H9 (cell line): ENCODE data around the gene IRS2. TPM values are rescaled to one million over a fixed set of nuclear protein-coding genes. Genes with fewer than 3 reads are reported as not detected.

ENCODE experiments used
- DNase-seq: peaks from one replicate; pipeline ENCODE4 v3.0.0-alpha.2; 2017
- H2AFZ ChIP-seq: one replicate; pipeline ENCODE4 v1.6.1; 2013; ENCODE audit warnings: mild to moderate bottlenecking, low read length, control low read depth, moderate library complexity
- H2AK5ac ChIP-seq: 2 replicates; pipeline ENCODE4 v1.6.1; 2013; ENCODE audit warnings: low read length, control low read depth, mixed read lengths; ENCODE audit not compliant: insufficient read length
- H2BK120ac ChIP-seq: one replicate; pipeline ENCODE4 v1.6.1; 2013; ENCODE audit warnings: low read depth, mild to moderate bottlenecking, low read length, control low read depth, inconsistent platforms; ENCODE audit not compliant: poor library complexity, severe bottlenecking
- H2BK12ac ChIP-seq: 2 replicates; pipeline ENCODE4 v1.6.1; 2013; ENCODE audit warnings: low read length, control low read depth, mixed read lengths, low read depth; ENCODE audit not compliant: insufficient read length
- H2BK15ac ChIP-seq: 2 replicates; pipeline ENCODE4 v1.6.1; 2013; ENCODE audit warnings: low read depth, low read length, control low read depth
- H2BK20ac ChIP-seq: one replicate; pipeline ENCODE4 v1.6.1; 2013; ENCODE audit warnings: low read depth, mild to moderate bottlenecking, low read length, control low read depth, inconsistent platforms; ENCODE audit not compliant: poor library complexity, severe bottlenecking
- H2BK5ac ChIP-seq: 2 replicates; pipeline ENCODE4 v1.6.1; 2013; ENCODE audit warnings: low read length, control low read depth, mixed read lengths; ENCODE audit not compliant: insufficient read length
- H3K14ac ChIP-seq: 2 replicates; pipeline ENCODE4 v1.6.1; 2013; ENCODE audit warnings: low read length, control low read depth; ENCODE audit not compliant: insufficient read depth
- H3K18ac ChIP-seq: 2 replicates; pipeline ENCODE4 v1.6.1; 2013; ENCODE audit warnings: low read depth, mild to moderate bottlenecking, mixed read lengths, low read length, control low read depth; ENCODE audit not compliant: insufficient read length
- H3K23ac ChIP-seq: 2 replicates; pipeline ENCODE4 v1.6.1; 2013; ENCODE audit warnings: low read length, control low read depth, mixed read lengths, low read depth; ENCODE audit not compliant: insufficient read length
- H3K23me2 ChIP-seq: 2 replicates; pipeline ENCODE4 v1.6.1; 2013; ENCODE audit warnings: low read depth, mild to moderate bottlenecking, mixed read lengths, low read length, control low read depth; ENCODE audit not compliant: insufficient read length, poor library complexity, severe bottlenecking
- H3K27ac ChIP-seq: 2 replicates; pipeline ENCODE4 v1.5.1; 2013; ENCODE audit warnings: low read length, control low read depth, mixed read lengths, low read depth; ENCODE audit not compliant: insufficient read length
- H3K27me3 ChIP-seq: 2 replicates; pipeline ENCODE4 v1.6.1; 2013; ENCODE audit warnings: low read length, control low read depth, inconsistent platforms; ENCODE audit not compliant: insufficient read depth
- H3K4ac ChIP-seq: 2 replicates; pipeline ENCODE4 v1.6.1; 2013; ENCODE audit warnings: low read depth, mild to moderate bottlenecking, control low read depth, inconsistent platforms, low read length, moderate library complexity
- H3K4me1 ChIP-seq: 2 replicates; pipeline ENCODE4 v1.6.1; 2013; ENCODE audit warnings: low read length, control low read depth, inconsistent platforms; ENCODE audit not compliant: insufficient read depth
- H3K4me2 ChIP-seq: 2 replicates; pipeline ENCODE4 v1.6.1; 2013; ENCODE audit warnings: low read length, control low read depth, mixed read lengths; ENCODE audit not compliant: insufficient read length, insufficient read depth
- H3K56ac ChIP-seq: 2 replicates; pipeline ENCODE4 v1.6.1; 2013; ENCODE audit warnings: low read depth, mild to moderate bottlenecking, mixed read lengths, low read length, control low read depth; ENCODE audit not compliant: insufficient read length
- H3K79me1 ChIP-seq: 2 replicates; pipeline ENCODE4 v1.6.1; 2013; ENCODE audit warnings: low read depth, mild to moderate bottlenecking, moderate library complexity, low read length, control low read depth, inconsistent platforms; ENCODE audit not compliant: insufficient read depth, poor library complexity, severe bottlenecking
- H3K79me2 ChIP-seq: 2 replicates; pipeline ENCODE4 v1.6.1; 2013; ENCODE audit warnings: low read length, control low read depth, inconsistent platforms; ENCODE audit not compliant: insufficient read depth
- H3K9ac ChIP-seq: 2 replicates; pipeline ENCODE4 v1.6.1; 2013; ENCODE audit warnings: low read length, control low read depth, mixed read lengths; ENCODE audit not compliant: insufficient read length; ENCODE audit errors: extremely low read depth
- H3K9me3 ChIP-seq: one replicate; pipeline ENCODE4 v1.6.1; 2013; ENCODE audit warnings: low read depth, low read length, inconsistent platforms; ENCODE audit not compliant: control insufficient read depth
- H3T11ph ChIP-seq: one replicate; pipeline ENCODE4 v1.6.1; 2013; ENCODE audit warnings: mild to moderate bottlenecking, low read length, control low read depth, inconsistent platforms
- H4K20me1 ChIP-seq: one replicate; pipeline ENCODE4 v1.6.1; 2013; ENCODE audit not compliant: control insufficient read depth, insufficient read length, insufficient read depth
- H4K5ac ChIP-seq: 2 replicates; pipeline ENCODE4 v1.6.1; 2013; ENCODE audit warnings: low read depth, mild to moderate bottlenecking, mixed read lengths, low read length, control low read depth; ENCODE audit not compliant: insufficient read length
- H4K8ac ChIP-seq: replicated peaks from 2 replicates; pipeline ENCODE4 v1.6.1; 2013; ENCODE audit warnings: low read length, control low read depth, mixed read lengths, low read depth; ENCODE audit not compliant: insufficient read length
- H4K91ac ChIP-seq: 2 replicates; pipeline ENCODE4 v1.6.1; 2013; ENCODE audit warnings: low read depth, mild to moderate bottlenecking, moderate library complexity, mixed read lengths, low read length, control low read depth; ENCODE audit not compliant: insufficient read length
- H3K27ac Mint-ChIP-seq, 3 experiments: 2 replicates in 2 of 3; 3 replicates in 1 of 3; pipeline ENCODE4 v1.8.0; 2020 to 2021; ENCODE audit warnings: mixed read lengths in 3 of 3, mild to moderate bottlenecking in 1 of 3, moderate library complexity in 1 of 3
- H3K27me3 Mint-ChIP-seq: 2 replicates; pipeline ENCODE4 v1.8.0; 2021; ENCODE audit warnings: low read depth, mild to moderate bottlenecking, moderate library complexity, mixed read lengths
- H3K36me3 Mint-ChIP-seq, 3 experiments: 2 replicates in 2 of 3; 3 replicates in 1 of 3; pipeline ENCODE4 v1.8.0; 2020 to 2021; ENCODE audit warnings: low read depth in 3 of 3, mixed read lengths in 3 of 3; ENCODE audit not compliant: insufficient read depth in 1 of 3
- H3K4me1 Mint-ChIP-seq, 2 experiments: 2 replicates each; pipeline ENCODE4 v1.8.0; 2020; ENCODE audit warnings: mixed read lengths in 2 of 2
- H3K4me3 Mint-ChIP-seq, 2 experiments: 2 replicates in 1 of 2; 3 replicates in 1 of 2; pipeline ENCODE4 v1.8.0; 2020 to 2021; ENCODE audit warnings: mild to moderate bottlenecking in 2 of 2, mixed read lengths in 2 of 2, moderate library complexity in 1 of 2
- H3K9me3 Mint-ChIP-seq, 2 experiments: 2 replicates in 1 of 2; 3 replicates in 1 of 2; pipeline ENCODE4 v1.8.0; 2020; ENCODE audit warnings: mild to moderate bottlenecking in 2 of 2, mixed read lengths in 2 of 2, moderate library complexity in 1 of 2
- WGBS: extraction: QIAGEN DNeasy Blood & Tissue Kit; methylation state at CpG from one replicate; pipeline ENCODE4 v1.1.7; 2013; ENCODE audit warnings: missing lambda C conversion rate, low lambda C conversion rate, mixed read lengths; ENCODE audit not compliant: insufficient read length; ENCODE audit errors: extremely low coverage; 5-methylcytosine and 5-hydroxymethylcytosine counted together
- total RNA-seq: library from RNA; stranded (reverse); gene quantifications from 2 replicates; pipeline ENCODE4 v1.2.1, GENCODE V29; 2021
- TF ChIP-seq, protein P1 (sequence below): fragments of 200-600 bp; sonication (generic); conservative IDR thresholded peaks from 3 replicates; pipeline ENCODE4 v1.8.0; 2021; ENCODE audit warnings: antibody characterized with exemption, mild to moderate bottlenecking

Gene IRS2
- total RNA-seq, 1 experiment from 2014 or later = 10.1 TPM

DNA sequence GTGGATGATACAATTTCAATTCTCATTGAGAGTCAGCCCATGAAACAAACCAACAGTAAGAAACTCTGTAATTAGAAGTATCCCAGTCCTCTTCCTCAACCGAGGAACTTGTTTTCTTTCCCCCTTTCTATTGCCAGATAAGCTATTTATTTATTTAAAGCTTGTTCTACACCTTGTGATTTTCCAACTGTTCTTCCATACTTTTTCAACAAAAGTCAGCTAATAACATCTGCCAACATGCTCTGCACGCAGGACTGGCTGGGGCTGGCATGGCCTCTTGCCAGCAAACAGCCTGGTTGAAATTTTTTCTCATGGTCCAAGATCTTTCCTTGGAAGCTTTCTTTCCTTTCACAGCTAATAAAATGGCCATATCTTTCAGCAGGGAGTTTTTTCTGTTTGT, 2.9 kb upstream of the IRS2 start:
- H3K4ac ChIP-seq = no peak overlapping the region
- no peak overlapping the region for H3K14ac ChIP-seq
- H3K18ac ChIP-seq = no peak overlapping the region
- H3K9me3 Mint-ChIP-seq = no peaks in the 10 kb centered on the region
- peak overlapping the region in 1 of 2 experiments; percentile 33; a peak in 1 of 5 replicates for H3K4me3 Mint-ChIP-seq
- peaks cover 17% of the 10 kb centered on the region for H3K23me2 ChIP-seq
- H3K56ac ChIP-seq = no peak overlapping the region
- no peak overlapping the region for H3K27ac ChIP-seq
- H3K27me3 ChIP-seq = no peaks in the 10 kb centered on the region
- no peak overlapping the region for H4K8ac ChIP-seq
- no peak overlapping the region for H2BK15ac ChIP-seq
- H4K5ac ChIP-seq = no peak overlapping the region
- WGBS = no CpG with 5 or more reads among the region's 2 CpGs
- no peak overlapping the region for H2AFZ ChIP-seq
- H3K79me2 ChIP-seq = no peaks in the 10 kb centered on the region
- no peak overlapping the region for H2AK5ac ChIP-seq
- H2BK120ac ChIP-seq = no peak overlapping the region
- TF ChIP-seq, protein P1, sequence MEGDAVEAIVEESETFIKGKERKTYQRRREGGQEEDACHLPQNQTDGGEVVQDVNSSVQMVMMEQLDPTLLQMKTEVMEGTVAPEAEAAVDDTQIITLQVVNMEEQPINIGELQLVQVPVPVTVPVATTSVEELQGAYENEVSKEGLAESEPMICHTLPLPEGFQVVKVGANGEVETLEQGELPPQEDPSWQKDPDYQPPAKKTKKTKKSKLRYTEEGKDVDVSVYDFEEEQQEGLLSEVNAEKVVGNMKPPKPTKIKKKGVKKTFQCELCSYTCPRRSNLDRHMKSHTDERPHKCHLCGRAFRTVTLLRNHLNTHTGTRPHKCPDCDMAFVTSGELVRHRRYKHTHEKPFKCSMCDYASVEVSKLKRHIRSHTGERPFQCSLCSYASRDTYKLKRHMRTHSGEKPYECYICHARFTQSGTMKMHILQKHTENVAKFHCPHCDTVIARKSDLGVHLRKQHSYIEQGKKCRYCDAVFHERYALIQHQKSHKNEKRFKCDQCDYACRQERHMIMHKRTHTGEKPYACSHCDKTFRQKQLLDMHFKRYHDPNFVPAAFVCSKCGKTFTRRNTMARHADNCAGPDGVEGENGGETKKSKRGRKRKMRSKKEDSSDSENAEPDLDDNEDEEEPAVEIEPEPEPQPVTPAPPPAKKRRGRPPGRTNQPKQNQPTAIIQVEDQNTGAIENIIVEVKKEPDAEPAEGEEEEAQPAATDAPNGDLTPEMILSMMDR = no peak
- H3K27ac Mint-ChIP-seq = no peak overlapping the region
- no peak overlapping the region for H3K9ac ChIP-seq
- no peaks in the 10 kb centered on the region for H3K9me3 ChIP-seq
- H3K79me1 ChIP-seq = no peaks in the 10 kb centered on the region
- H3K27me3 Mint-ChIP-seq = peaks cover 13% of the 10 kb centered on the region
- H3K4me1 Mint-ChIP-seq = peaks cover 8 to 17% of the 10 kb centered on the region in 2 experiments
- H3K23ac ChIP-seq = no peak overlapping the region
- no peaks in the 10 kb centered on the region; the same call in 1 of the 2 replicates for H3K4me1 ChIP-seq
- H3K36me3 Mint-ChIP-seq = no peaks in the 10 kb centered on the region
- DNase-seq = no peak
- H4K91ac ChIP-seq = no peak overlapping the region
- H2BK5ac ChIP-seq = no peak overlapping the region
- no peak overlapping the region for H2BK20ac ChIP-seq
- no peak overlapping the region for H3T11ph ChIP-seq
- H2BK12ac ChIP-seq = no peak overlapping the region
- H4K20me1 ChIP-seq = no peaks in the 10 kb centered on the region
- H3K4me2 ChIP-seq = no peak overlapping the region
